GM12878 (cell line): ENCODE measurements around the gene CAMK2G. TPM values are rescaled to one million over a fixed set of nuclear protein-coding genes. Genes with fewer than 3 reads are reported as not detected.
A peak's percentile ranks its signal among the peaks of the same experiment; 100 is the strongest.

ENCODE experiments used
- CBX3 ChIP-seq: fragments of 200-600 bp; sonication (generic); IDR thresholded peaks from 2 replicates; pipeline ENCODE4 v1.6.1; 2016; ENCODE audit warnings: low read depth, borderline replicate concordance
- CREM ChIP-seq: IDR thresholded peaks from 2 replicates; pipeline ENCODE4 v1.6.1; 2014; ENCODE audit warnings: antibody characterized with exemption, low read depth
- IRF5 ChIP-seq: fragments of 450-650 bp; IDR thresholded peaks from 2 replicates; pipeline ENCODE4 v1.6.1; 2017; ENCODE audit warnings: borderline replicate concordance
- KLF5 ChIP-seq: fragments of 450-650 bp; IDR thresholded peaks from 2 replicates; pipeline ENCODE4 v1.6.1; 2014; ENCODE audit warnings: mild to moderate bottlenecking; ENCODE audit not compliant: partially characterized antibody
- MAX ChIP-seq: IDR thresholded peaks from 2 replicates; pipeline ENCODE4 v1.6.1; 2012; ENCODE audit warnings: low read depth, low read length, improper control_type of control experiment
- MLLT1 ChIP-seq: fragments of 450-650 bp; IDR thresholded peaks from 2 replicates; pipeline ENCODE4 v1.6.1; 2016; ENCODE audit warnings: mild to moderate bottlenecking
- MTA2 ChIP-seq: fragments of 450-650 bp; IDR thresholded peaks from 2 replicates; pipeline ENCODE4 v1.6.1; 2016; ENCODE audit warnings: low read depth, mild to moderate bottlenecking, moderate library complexity
- MYB ChIP-seq: fragments of 150-350 bp; IDR thresholded peaks from 2 replicates; pipeline ENCODE4 v1.6.1; 2014; ENCODE audit warnings: mild to moderate bottlenecking, low read depth, low read length, borderline replicate concordance
- MYC ChIP-seq: IDR thresholded peaks from 2 replicates; pipeline ENCODE4 v1.6.1; 2011; ENCODE audit warnings: mild to moderate bottlenecking, low read length, moderate library complexity, inconsistent platforms; ENCODE audit not compliant: insufficient read depth, insufficient replicate concordance, insufficient read length, severe bottlenecking
- NKRF ChIP-seq: fragments of 450-650 bp; conservative IDR thresholded peaks from 2 replicates; pipeline ENCODE4 v1.6.1; 2017; ENCODE audit warnings: mild to moderate bottlenecking, moderate library complexity
- NR2F1 ChIP-seq: fragments of 450-650 bp; conservative IDR thresholded peaks from 2 replicates; pipeline ENCODE4 v1.6.1; 2017; ENCODE audit warnings: mild to moderate bottlenecking
- PML ChIP-seq: IDR thresholded peaks from 2 replicates; pipeline ENCODE4 v1.6.1; 2012; ENCODE audit warnings: low read length, inconsistent platforms
- SMAD5 ChIP-seq: IDR thresholded peaks from 2 replicates; pipeline ENCODE4 v1.6.1; 2016; ENCODE audit warnings: antibody characterized with exemption, low read depth
- SMARCA5 ChIP-seq: fragments of 450-650 bp; IDR thresholded peaks from 2 replicates; pipeline ENCODE4 v1.6.1; 2017; ENCODE audit warnings: mild to moderate bottlenecking
- SUZ12 ChIP-seq: fragments of 200-600 bp; sonication (generic); IDR thresholded peaks from one replicate; pipeline ENCODE4 v1.6.1; 2018; ENCODE audit warnings: antibody characterized with exemption, mild to moderate bottlenecking; ENCODE audit not compliant: unreplicated experiment
- WRNIP1 ChIP-seq: IDR thresholded peaks from 2 replicates; pipeline ENCODE4 v1.6.1; 2011; ENCODE audit warnings: low read depth, low read length, improper control_type of control experiment, borderline replicate concordance
- ZBTB4 ChIP-seq: fragments of 450-650 bp; formaldehyde crosslinking; IDR thresholded peaks from 2 replicates; pipeline ENCODE4 v1.4.0; 2022; ENCODE audit warnings: mild to moderate bottlenecking, moderate library complexity
- ZNF207 ChIP-seq: fragments of 450-650 bp; IDR thresholded peaks from 2 replicates; pipeline ENCODE4 v1.6.1; 2014; ENCODE audit warnings: antibody characterized with exemption, mild to moderate bottlenecking, borderline replicate concordance
- ZNF217 ChIP-seq: fragments of 450-650 bp; IDR thresholded peaks from 2 replicates; pipeline ENCODE4 v1.6.1; 2017; ENCODE audit warnings: antibody characterized with exemption, mild to moderate bottlenecking
- ZNF274 ChIP-seq: IDR thresholded peaks from one replicate; pipeline ENCODE4 v1.8.0; 2011; ENCODE audit not compliant: insufficient read length, insufficient read depth
- ZNF384 ChIP-seq: IDR thresholded peaks from 2 replicates; pipeline ENCODE4 v1.6.1; 2012; ENCODE audit warnings: low read depth, mild to moderate bottlenecking, low read length, improper control_type of control experiment, borderline replicate concordance
- polyA plus RNA-seq, 11 experiments: library from polyadenylated mRNA; depleted of rRNA in 4 of 11; unstranded in 6 of 11; stranded (reverse) in 5 of 11; fragments of >200 nt; fragmentation: Nextera tagmentation in 4 of 11; fragmentation: Illumina TruSeq in 1 of 11; extraction: Ambion mirVana in 4 of 11; extraction: Trizol in 1 of 11; gene quantifications; 1 replicate in 1 of 11; 2 replicates in 10 of 11; pipeline versions ENCODE4 v1.2.1 to v1.2.3, GENCODE V29; 2011 to 2016; ENCODE audit warnings: inconsistent platforms in 2 of 11, missing spikeins in 2 of 11, low read depth in 1 of 11
- total RNA-seq, 4 experiments: library from RNA; depleted of rRNA in 3 of 4; stranded (reverse); fragments of >200 nt in 3 of 4; fragmentation: Illumina TruSeq in 1 of 4; extraction: Trizol in 1 of 4; gene quantifications; 2 replicates each; pipeline versions ENCODE4 v1.2.1 to v1.2.3, GENCODE V29; 2013 to 2021

CAMK2G gene
- total and polyA plus RNA-seq, 10 of the 15 experiments (the other 5 are each of a cell fraction or from before 2014, with no cell fraction given), result 5.5 to 24.3 (median 16.9) TPM

GRCh38 chr10:73848821-73849489 lies 25.4 kb downstream of the CAMK2G start (continued):
- TF ChIP-seq MLLT1 (peak; percentile 98), ZNF217 (no peak), MYB (peak; percentile 80; the same call in 1 of the 2 replicates), NR2F1 (peak; percentile 98), ZNF207 (0 out of 2 replicates have a peak, but pooled peaks have one; percentile 42), SMARCA5 (peak; percentile 77; the same call in 1 of the 2 replicates), NKRF (no peak; the same call in 1 of the 2 replicates), CREM (peak; percentile 75; the same call in 1 of the 2 replicates), PML (no peak), IRF5 (peak; percentile 52; the same call in 1 of the 2 replicates), WRNIP1 (peak; percentile 89; the same call in 1 of the 2 replicates), CBX3 (no peak), SMAD5 (no peak), KLF5 (peak; percentile 83), SUZ12 (no peak), ZNF384 (no peak), MAX (peak; percentile 19; the same call in 1 of the 2 replicates), ZBTB4 (no peak), MYC (no peak), ZNF274 (no peak), MTA2 (peak; percentile 96)
